ENCODE results near the gene FXYD6. TPM values are rescaled to one million over a fixed set of nuclear protein-coding genes. Genes with fewer than 3 reads are reported as not detected.

Gene FXYD6
- total and polyA plus RNA-seq, 9 of the 15 experiments (the other 6 are each of a cell fraction or from before 2014, with no cell fraction given) = 0.07 to 0.35 TPM; not detected in 7

DNA sequence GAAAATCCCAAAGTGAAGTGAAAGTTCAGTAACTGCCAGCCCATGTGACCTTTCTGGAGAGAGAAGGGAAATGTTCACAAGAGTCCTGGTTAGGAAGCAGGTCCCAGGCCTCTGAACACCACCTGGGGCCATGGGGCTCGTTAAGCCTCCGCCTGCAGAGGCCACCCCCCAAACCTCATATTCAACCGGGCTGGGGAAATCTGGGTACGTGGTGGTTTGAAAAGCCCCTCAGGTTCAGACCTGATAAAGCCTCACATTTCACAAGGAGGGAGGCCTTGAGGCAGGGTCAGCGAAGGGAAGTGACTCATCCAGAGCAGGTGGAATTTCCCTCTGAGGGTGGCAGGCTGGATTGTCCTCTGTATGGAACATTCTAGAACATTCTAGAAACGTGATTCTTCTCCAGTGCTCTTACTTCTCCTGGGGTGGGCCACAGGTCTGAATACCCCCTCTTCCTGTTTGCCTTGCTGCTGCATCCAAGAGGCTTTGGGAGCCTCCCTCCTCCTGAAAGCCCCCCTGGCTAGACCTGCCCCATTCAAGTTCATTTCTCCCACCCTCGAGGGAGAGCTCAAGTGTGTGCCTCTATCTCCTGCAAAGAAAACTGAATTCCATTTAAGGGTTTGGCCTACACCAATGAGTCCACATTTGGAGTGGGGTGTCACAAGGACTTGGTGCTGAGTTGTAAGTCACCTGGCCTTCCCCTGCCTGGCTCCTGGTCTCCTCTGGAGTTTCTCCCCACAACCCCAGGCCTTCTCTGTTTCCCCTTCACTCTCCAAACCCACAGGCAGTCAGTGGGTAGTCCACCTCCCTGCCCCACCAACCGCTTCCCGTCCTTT is 58.2 kb downstream of the FXYD6 start:
- Histone ChIP-seq H3K36me3 (ENCODE audit: control insufficient read depth, insufficient read depth, low read length) (no peaks in the 10 kb centered on the region), H2AFZ (ENCODE audit: low read depth, low read length) (peak overlapping the region; percentile 60), H3K9me3 (replicated peaks; ENCODE audit: control insufficient read depth, insufficient read depth, low read depth, low read length) (no peaks in the 10 kb centered on the region), H3K4me2 (ENCODE audit: insufficient read depth, low read length) (no peak overlapping the region), H4K20me1 (replicated peaks; ENCODE audit: control insufficient read depth, insufficient read depth, low read length) (peaks cover 8% of the 10 kb centered on the region; the same call in 1 of the 2 replicates), H3K4me1 (replicated peaks in 1 of 2; ENCODE audit: control insufficient read depth in 2 of 2, insufficient read depth in 2 of 2, low read length in 2 of 2) (peaks cover 0 to 31% of the 10 kb centered on the region in 2 experiments; a peak in 3 of 5 replicates), H3K27me3 (ENCODE audit: control insufficient read depth in 2 of 2, insufficient read depth in 2 of 2, low read length in 2 of 2) (peaks cover 3 to 18% of the 10 kb centered on the region in 2 experiments; a peak in 3 of 5 replicates), H3K79me2 (ENCODE audit: control insufficient read depth, insufficient read depth, low read length) (no peaks in the 10 kb centered on the region), H3K9ac (ENCODE audit: insufficient read depth in 1 of 2, low read depth in 2 of 2, low read length in 2 of 2) (no peak overlapping the region), H3K27ac (ENCODE audit: extremely low read depth, low read depth, low read length) (no peak overlapping the region), H3K4me3 (no peak overlapping the region), H3K9me1 (ENCODE audit: control insufficient read depth, insufficient read depth, low read length) (peaks cover 2% of the 10 kb centered on the region)
- ChIA-PET CTCF (ENCODE audit: low intra/inter-chr PET ratio) (interaction anchor here (0.6 to 4.0 kb wide), 9 partner anchors 10 to 840 kb away, joined by 3 to 52 read pairs (median 4); partner anchors contain the start of gene SCN4B), POLR2A (interaction anchor here (0.6 to 1.0 kb wide), 4 partner anchors 9 to 391 kb away, joined by 3 read pairs; no protein-coding TSS in a partner anchor)
- DNase-seq (ENCODE audit: extremely low read depth in 1 of 4, low spot score in 3 of 4) = peak in 2 of 4 experiments; percentile 19 to 20
- in situ Hi-C loops (cut with MboI) = no loop called here
- peak; percentile 19 for ATAC-seq
- intact Hi-C loops (cut with micrococcal nuclease) = loop anchor here (2.0 to 5.0 kb wide), 3 partner anchors 89 to 353 kb away; no protein-coding TSS in a partner anchor
- FAIRE-seq = no peak
- no TSS peak for BruUV-seq (replicated peaks)
- 39% methylated on average over 9 of the region's 9 CpGs for WGBS (ENCODE audit: insufficient coverage, low coverage, missing lambda C conversion rate)
- TF ChIP-seq HNRNPH1 (optimal IDR thresholded peaks at IDR 0.05; ENCODE audit: low read depth, low read length) = no peak
- TF ChIP-seq ZNF347 (CRISPR knock-in tag; IDR thresholded peaks at IDR 0.05; ENCODE audit: low read depth) = no peak
- peak in 1 of 2 experiments; percentile 96; a peak in 2 of 4 replicates for TF ChIP-seq ARNT (IDR thresholded peaks at IDR 0.05)
- peak; percentile 57; the same call in 1 of the 2 replicates for TF ChIP-seq JUND (IDR thresholded peaks at IDR 0.05; ENCODE audit: borderline replicate concordance, low read depth, low read length)
- no peak for TF ChIP-seq JUND (tag; IDR thresholded peaks at IDR 0.05; ENCODE audit: borderline replicate concordance, low read depth, low read length)
- TF ChIP-seq ARID1B (IDR thresholded peaks at IDR 0.05) = peak; percentile 17; the same call in 1 of the 2 replicates
- peak; percentile 49; the same call in 1 of the 2 replicates for TF ChIP-seq JUN (IDR thresholded peaks at IDR 0.05; ENCODE audit: borderline replicate concordance, low read depth, low read length)
- TF ChIP-seq JUN (CRISPR knock-in tag; IDR thresholded peaks at IDR 0.05; ENCODE audit: borderline replicate concordance) = no peak
- TF ChIP-seq SMARCA4 (IDR thresholded peaks at IDR 0.05) = peak; percentile 31; the same call in 1 of the 2 replicates
- TF ChIP-seq ATF3 (IDR thresholded peaks at IDR 0.05) = 0 out of 2 replicates have a peak, but pooled peaks have one; percentile 60
- no peak for TF ChIP-seq ATF3 (CRISPR knock-in tag; conservative IDR thresholded peaks at IDR 0.05)

Data from K562 (cell line).